GM12878 (cell line): ENCODE results near the gene MTAP. TPM values are rescaled to one million over a fixed set of nuclear protein-coding genes. Genes with fewer than 3 reads are reported as not detected.

Experiments used
- BHLHE40 ChIP-seq, 2 experiments: fragments of 450-650 bp in 1 of 2; IDR thresholded peaks; 2 replicates each; pipeline ENCODE4 v1.6.1; 2011 to 2017; ENCODE audit warnings: low read depth in 2 of 2, borderline replicate concordance in 1 of 2, improper control_type of control experiment in 1 of 2, low read length in 1 of 2, mild to moderate bottlenecking in 1 of 2
- BMI1 ChIP-seq: fragments of 450-650 bp; IDR thresholded peaks from 2 replicates; pipeline ENCODE4 v1.6.1; 2016; ENCODE audit warnings: mild to moderate bottlenecking, moderate library complexity, borderline replicate concordance
- CUX1 ChIP-seq: IDR thresholded peaks from 2 replicates; pipeline ENCODE4 v1.6.1; 2012; ENCODE audit warnings: improper control_type of control experiment, low read depth, low read length; ENCODE audit not compliant: insufficient replicate concordance
- EED ChIP-seq: sonication (generic); IDR thresholded peaks from 2 replicates; pipeline ENCODE4 v1.6.1; 2016; ENCODE audit warnings: antibody characterized with exemption, low read depth
- ESRRA ChIP-seq: IDR thresholded peaks from 2 replicates; pipeline ENCODE4 v1.6.1; 2012; ENCODE audit warnings: mild to moderate bottlenecking, low read length, improper control_type of control experiment
- HDAC2 ChIP-seq: fragments of 200-600 bp; sonication (generic); IDR thresholded peaks from 2 replicates; pipeline ENCODE4 v1.6.1; 2017
- PKNOX1 ChIP-seq: fragments of 450-650 bp; IDR thresholded peaks from 2 replicates; pipeline ENCODE4 v1.6.1; 2016; ENCODE audit warnings: mild to moderate bottlenecking
- RELA ChIP-seq: fragments of 450-650 bp; IDR thresholded peaks from 2 replicates; pipeline ENCODE4 v1.8.0; 2014; ENCODE audit warnings: borderline replicate concordance; ENCODE audit not compliant: partially characterized antibody
- SPI1 ChIP-seq: IDR thresholded peaks from 2 replicates; pipeline ENCODE4 v1.6.1; 2011; ENCODE audit warnings: low read depth, mild to moderate bottlenecking, low read length, moderate library complexity, borderline replicate concordance; ENCODE audit not compliant: insufficient read depth
- polyA plus RNA-seq, 11 experiments: library from polyadenylated mRNA; depleted of rRNA in 4 of 11; unstranded in 6 of 11; stranded (reverse) in 5 of 11; fragments of >200 nt; fragmentation: Nextera tagmentation in 4 of 11; fragmentation: Illumina TruSeq in 1 of 11; extraction: Ambion mirVana in 4 of 11; extraction: Trizol in 1 of 11; gene quantifications; 1 replicate in 1 of 11; 2 replicates in 10 of 11; pipeline versions ENCODE4 v1.2.1 to v1.2.3, GENCODE V29; 2011 to 2016; ENCODE audit warnings: inconsistent platforms in 2 of 11, missing spikeins in 2 of 11, low read depth in 1 of 11
- total RNA-seq, 4 experiments: library from RNA; depleted of rRNA in 3 of 4; stranded (reverse); fragments of >200 nt in 3 of 4; fragmentation: Illumina TruSeq in 1 of 4; extraction: Trizol in 1 of 4; gene quantifications; 2 replicates each; pipeline versions ENCODE4 v1.2.1 to v1.2.3, GENCODE V29; 2013 to 2021

Gene MTAP
- total and polyA plus RNA-seq, 10 of the 15 experiments (the other 5 are each of a cell fraction or from before 2014, with no cell fraction given), result 16.4 to 29.9 (median 22.6) TPM

- no peak for TF ChIP-seq PKNOX1
- TF ChIP-seq BHLHE40 (IDR thresholded peaks at IDR 0.05; ENCODE audit: borderline replicate concordance in 1 of 2, low read depth in 2 of 2, low read length in 1 of 2), result no peak
- TF ChIP-seq BMI1, result no peak
- TF ChIP-seq EED, result no peak
- TF ChIP-seq SPI1, result no peak
- no peak for TF ChIP-seq HDAC2
- no peak for TF ChIP-seq ESRRA
- TF ChIP-seq CUX1, result no peak
- TF ChIP-seq RELA, result no peak
These were observed 125.3 kb downstream of the MTAP start (continued) for GRCh38 chr9:21927752-21928151.
